GM12874 (cell line): Measurements from ENCODE around the gene CREB3L2.

ENCODE experiments used
- CTCF ChIP-seq: IDR thresholded peaks from 2 replicates; pipeline ENCODE4 v1.5.1; 2011; ENCODE audit warnings: low read depth, mild to moderate bottlenecking, control low read depth, low read length, moderate library complexity; ENCODE audit not compliant: insufficient read depth

CREB3L2 gene

GRCh38 chr7:137952426-137952805 is 49.5 kb downstream of the CREB3L2 start:
- no peak for TF ChIP-seq CTCF

GRCh38 chr7:137951700-137952425 is 50.0 kb downstream of the CREB3L2 start:
- no peak for TF ChIP-seq CTCF

GRCh38 chr7:137950967-137951366 is 50.9 kb downstream of the CREB3L2 start:
- no peak for TF ChIP-seq CTCF

- no peak for TF ChIP-seq CTCF
Measured at GRCh38 chr7:137950263-137950621, 51.6 kb downstream of the CREB3L2 start.

GRCh38 chr7:137949416-137950262 is 52.2 kb downstream of the CREB3L2 start:
- TF ChIP-seq CTCF: no peak

GRCh38 chr7:137948845-137949330 is 53.0 kb downstream of the CREB3L2 start:
- TF ChIP-seq CTCF: no peak

GRCh38 chr7:137948083-137948844 is 53.6 kb downstream of the CREB3L2 start:
- TF ChIP-seq CTCF: no peak
